ENCODE results near the gene RPS15.
"Not testable (repeated sequence)": the region's sequence is repeated elsewhere in the genome, so short reads cannot be mapped to it uniquely, and the experiment has no call there.

Gene RPS15

DNA sequence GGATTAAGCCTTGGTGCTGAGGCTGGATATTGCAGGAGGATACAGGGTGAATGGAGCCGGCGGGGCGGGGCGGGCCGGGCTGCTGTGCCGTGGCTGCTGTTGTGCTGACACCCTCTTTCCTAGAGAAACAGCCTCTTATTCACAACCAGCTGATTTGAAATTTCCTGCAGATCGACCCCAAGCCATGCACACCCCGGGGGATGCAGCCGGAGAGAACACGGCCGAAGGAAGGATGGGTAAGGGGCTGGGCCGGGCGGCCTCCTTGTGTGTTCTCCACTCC is 19.8 kb upstream of the RPS15 start:
- TF ChIP-seq CTCF (IDR thresholded peaks at IDR 0.05; ENCODE audit: low read depth, low read length): no peak
- DNase-seq (ENCODE audit: extremely low read depth, low read depth): no peak

DNA sequence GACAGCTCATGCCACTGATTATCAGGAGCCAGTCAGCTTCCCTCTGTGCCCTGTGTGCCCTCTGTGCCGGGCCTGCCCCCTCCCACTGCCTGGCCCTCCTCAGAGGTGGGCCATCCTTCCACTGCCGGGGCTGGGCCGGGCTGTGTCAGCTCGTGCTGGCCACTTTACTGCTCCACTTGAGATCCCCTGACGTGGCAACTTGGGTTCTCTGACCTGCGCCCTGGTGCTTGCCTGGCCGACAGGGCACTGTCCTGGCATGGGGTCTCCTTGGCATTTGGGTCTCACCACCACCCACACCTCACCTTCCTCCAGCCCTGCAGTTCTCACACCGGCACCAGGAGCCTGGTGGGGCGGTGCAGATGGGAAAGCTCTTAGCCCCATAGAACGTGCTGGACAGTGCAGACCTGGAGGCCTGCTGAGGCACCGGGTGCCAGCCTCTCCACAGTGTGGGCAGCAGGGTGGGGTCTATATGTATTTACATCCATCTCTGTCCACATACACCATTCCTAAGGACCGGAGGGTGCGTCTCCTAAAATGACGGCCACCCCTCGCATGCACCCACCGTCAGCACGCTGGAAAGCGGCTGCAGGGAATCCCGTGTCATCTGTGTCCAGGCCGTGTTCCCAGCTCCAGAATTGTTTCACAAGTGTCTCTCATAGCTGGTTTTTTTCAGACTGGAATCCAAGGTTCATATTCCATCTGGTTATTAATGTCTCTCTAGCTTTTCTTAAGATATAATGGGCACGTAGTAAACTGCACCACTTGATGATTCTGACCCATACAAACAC is 19.1 kb upstream of the RPS15 start:
- TF ChIP-seq CTCF (IDR thresholded peaks at IDR 0.05; ENCODE audit: low read depth, low read length): no peak
- DNase-seq (ENCODE audit: extremely low read depth, low read depth): no peak

DNA sequence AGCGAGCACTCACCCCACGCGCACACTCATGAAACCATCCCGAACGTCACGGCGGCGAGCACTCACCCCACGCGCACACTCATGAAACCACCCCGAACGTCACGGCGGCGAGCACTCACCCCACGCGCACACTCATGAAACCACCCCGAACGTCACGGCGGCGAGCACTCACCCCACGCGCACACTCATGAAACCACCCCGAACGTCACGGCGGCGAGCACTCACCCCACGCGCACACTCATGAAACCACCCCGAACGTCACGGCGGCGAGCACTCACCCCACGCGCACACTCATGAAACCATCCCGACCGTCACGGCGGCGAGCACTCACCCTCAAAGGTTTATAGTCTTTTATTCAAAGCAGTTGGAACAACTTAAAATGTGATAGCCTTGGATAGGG is 18.1 kb upstream of the RPS15 start:
- not testable (repeated sequence) for DNase-seq (ENCODE audit: extremely low read depth, low read depth)

DNA sequence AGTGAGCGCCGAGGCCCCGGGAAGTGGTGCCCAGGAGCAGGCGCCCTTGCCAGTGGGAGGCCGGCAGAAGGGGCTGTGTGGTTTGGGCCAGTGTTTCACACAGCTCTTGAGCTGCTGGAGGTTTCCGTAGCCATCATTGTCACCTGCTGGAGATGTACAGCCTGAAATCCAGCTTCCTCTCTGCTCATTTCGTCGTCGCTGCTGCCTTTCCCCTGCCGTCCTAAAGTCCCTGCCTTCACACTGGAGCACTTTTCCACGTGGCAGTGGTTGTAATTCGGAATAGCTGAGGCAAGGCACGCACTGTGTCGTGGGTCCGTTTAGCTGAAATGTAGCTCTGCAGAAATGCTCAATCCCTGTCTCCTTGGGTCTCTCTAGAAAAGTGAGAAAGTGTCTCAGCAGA is 17.6 kb upstream of the RPS15 start:
- DNase-seq (ENCODE audit: extremely low read depth, low read depth): no peak
- no peak for TF ChIP-seq CTCF (IDR thresholded peaks at IDR 0.05; ENCODE audit: low read depth, low read length)

GRCh38 chr19:1421218-1421957 is 16.8 kb upstream of the RPS15 start:
- TF ChIP-seq CTCF (IDR thresholded peaks at IDR 0.05; ENCODE audit: low read depth, low read length): no peak
- DNase-seq (ENCODE audit: extremely low read depth, low read depth): no peak

GRCh38 chr19:1421958-1422305 is 16.3 kb upstream of the RPS15 start:
- TF ChIP-seq CTCF (IDR thresholded peaks at IDR 0.05; ENCODE audit: low read depth, low read length): no peak
- no peak for DNase-seq (ENCODE audit: extremely low read depth, low read depth)

DNA sequence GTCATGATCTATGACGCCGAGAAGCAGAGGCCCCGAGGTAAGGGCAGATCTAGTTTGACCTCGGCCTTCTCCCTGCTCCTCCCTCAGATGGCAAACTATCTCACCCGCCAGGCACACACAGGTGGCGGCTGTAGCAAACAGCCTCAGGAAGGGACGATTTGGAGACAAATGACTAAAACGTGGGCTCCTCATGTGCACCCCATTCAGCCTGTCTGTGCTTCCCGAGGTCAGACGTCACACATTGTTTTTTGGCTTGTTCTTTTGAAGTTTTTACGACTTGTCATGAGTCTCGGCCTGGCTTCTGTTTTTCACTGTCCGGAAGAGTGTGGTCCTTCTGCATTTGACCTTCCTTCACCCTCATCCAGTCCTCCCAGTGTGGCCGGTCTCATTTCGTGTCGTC is 15.8 kb upstream of the RPS15 start:
- no peak for TF ChIP-seq CTCF (IDR thresholded peaks at IDR 0.05; ENCODE audit: low read depth, low read length)
- DNase-seq (ENCODE audit: extremely low read depth, low read depth): no peak

GRCh38 chr19:1422943-1423342 is 15.3 kb upstream of the RPS15 start:
- TF ChIP-seq CTCF (IDR thresholded peaks at IDR 0.05; ENCODE audit: low read depth, low read length): no peak
- DNase-seq (ENCODE audit: extremely low read depth, low read depth): no peak
